Common myeloid progenitor, CD34-positive (primary cell): ENCODE results near the gene DKKL1.

Experiments used
- CTCF ChIA-PET: fragments of 350-600 bp; sonication (Branson Sonifier 250); formaldehyde crosslinking; loops from one replicate; lab custom pipeline; 2021; ENCODE audit warnings: antibody characterized with exemption; lab: Charles Lee
- POLR2A ChIA-PET: fragments of 350-600 bp; sonication (Branson Sonifier 250); formaldehyde crosslinking; loops from one replicate; lab custom pipeline; 2021; ENCODE audit warnings: antibody characterized with exemption; lab: Charles Lee
- DNase-seq, 3 donors: peaks; one replicate each; pipeline versions ENCODE4 v3.0.0 to v3.0.0-alpha.2; 2013
- H3K27ac ChIP-seq, 2 experiments: 1 replicate in 1 of 2; 2 replicates in 1 of 2; pipeline ENCODE4 v1.7.0; 2013; ENCODE audit warnings: inconsistent platforms in 2 of 2, low read length in 2 of 2, mild to moderate bottlenecking in 2 of 2, low read depth in 1 of 2, moderate library complexity in 1 of 2; ENCODE audit not compliant: severe bottlenecking in 2 of 2, insufficient read depth in 1 of 2, poor library complexity in 1 of 2
- H3K27me3 ChIP-seq, 5 experiments: replicated peaks in 2 of 5; 1 replicate in 3 of 5; 2 replicates in 2 of 5; pipeline versions ENCODE4 v1.6.1 to v1.7.0; 2013; ENCODE audit warnings: low read length in 4 of 5, mild to moderate bottlenecking in 2 of 5, moderate library complexity in 2 of 5, inconsistent platforms in 1 of 5; ENCODE audit not compliant: insufficient read depth in 5 of 5, control insufficient read depth in 4 of 5
- H3K36me3 ChIP-seq, 4 experiments: 1 replicate in 2 of 4; 2 replicates in 2 of 4; pipeline versions ENCODE4 v1.6.1 to v1.7.0; 2013; ENCODE audit warnings: low read length in 3 of 4, control low read depth in 1 of 4, mild to moderate bottlenecking in 1 of 4; ENCODE audit not compliant: control insufficient read depth in 4 of 4, insufficient read depth in 4 of 4
- H3K4me1 ChIP-seq, 4 experiments: 1 replicate in 3 of 4; 2 replicates in 1 of 4; pipeline versions ENCODE4 v1.6.1 to v1.7.1; 2013; ENCODE audit warnings: low read length in 3 of 4, mild to moderate bottlenecking in 3 of 4, control low read depth in 1 of 4, inconsistent platforms in 1 of 4, moderate library complexity in 1 of 4; ENCODE audit not compliant: control insufficient read depth in 4 of 4, insufficient read depth in 4 of 4; ENCODE audit errors: control extremely low read depth in 1 of 4
- H3K4me3 ChIP-seq, 7 experiments: 1 replicate in 4 of 7; 2 replicates in 3 of 7; pipeline versions ENCODE4 v1.5.1 to v1.7.0; 2013; ENCODE audit warnings: mild to moderate bottlenecking in 7 of 7, low read length in 6 of 7, moderate library complexity in 6 of 7, inconsistent platforms in 2 of 7, low read depth in 2 of 7, control low read depth in 1 of 7; ENCODE audit not compliant: insufficient read depth in 4 of 7, control insufficient read depth in 1 of 7; ENCODE audit errors: extremely low read depth in 1 of 7
- H3K9me3 ChIP-seq, 5 experiments: 1 replicate in 4 of 5; 2 replicates in 1 of 5; pipeline versions ENCODE4 v1.6.1 to v1.7.1; 2013; ENCODE audit warnings: low read length in 4 of 5, mild to moderate bottlenecking in 2 of 5, inconsistent platforms in 1 of 5, low read depth in 1 of 5, moderate library complexity in 1 of 5; ENCODE audit not compliant: control insufficient read depth in 4 of 5, insufficient read depth in 2 of 5; ENCODE audit errors: control extremely low read depth in 1 of 5
- WGBS: methylation state at CpG from one replicate; pipeline ENCODE4 v1.1.5; 2013; ENCODE audit not compliant: insufficient coverage; 5-methylcytosine and 5-hydroxymethylcytosine counted together

Gene DKKL1

GRCh38 chr19:49361438-49362047 is 2.1 kb upstream of the DKKL1 start:
- POLR2A ChIA-PET, result no interaction called here
- 7% methylated on average over 22 of the region's 27 CpGs for WGBS
- DNase-seq, result peak in 2 of 3 donors; percentile 6 to 9
- peak overlapping the region in 5 of 7 experiments; percentile 16 to 64 (median 54) for H3K4me3 ChIP-seq
- H3K27ac ChIP-seq, result peak overlapping the region in 1 of 2 experiments; percentile 43
- no peaks in the 10 kb centered on the region for H3K36me3 ChIP-seq
- CTCF ChIA-PET, result no interaction called here
- no peaks in the 10 kb centered on the region for H3K9me3 ChIP-seq
- peaks cover 0 to 52% (median 16%) of the 10 kb centered on the region in 5 experiments for H3K27me3 ChIP-seq
- peaks cover 0 to 37% (median 23%) of the 10 kb centered on the region in 4 experiments for H3K4me1 ChIP-seq

DNA sequence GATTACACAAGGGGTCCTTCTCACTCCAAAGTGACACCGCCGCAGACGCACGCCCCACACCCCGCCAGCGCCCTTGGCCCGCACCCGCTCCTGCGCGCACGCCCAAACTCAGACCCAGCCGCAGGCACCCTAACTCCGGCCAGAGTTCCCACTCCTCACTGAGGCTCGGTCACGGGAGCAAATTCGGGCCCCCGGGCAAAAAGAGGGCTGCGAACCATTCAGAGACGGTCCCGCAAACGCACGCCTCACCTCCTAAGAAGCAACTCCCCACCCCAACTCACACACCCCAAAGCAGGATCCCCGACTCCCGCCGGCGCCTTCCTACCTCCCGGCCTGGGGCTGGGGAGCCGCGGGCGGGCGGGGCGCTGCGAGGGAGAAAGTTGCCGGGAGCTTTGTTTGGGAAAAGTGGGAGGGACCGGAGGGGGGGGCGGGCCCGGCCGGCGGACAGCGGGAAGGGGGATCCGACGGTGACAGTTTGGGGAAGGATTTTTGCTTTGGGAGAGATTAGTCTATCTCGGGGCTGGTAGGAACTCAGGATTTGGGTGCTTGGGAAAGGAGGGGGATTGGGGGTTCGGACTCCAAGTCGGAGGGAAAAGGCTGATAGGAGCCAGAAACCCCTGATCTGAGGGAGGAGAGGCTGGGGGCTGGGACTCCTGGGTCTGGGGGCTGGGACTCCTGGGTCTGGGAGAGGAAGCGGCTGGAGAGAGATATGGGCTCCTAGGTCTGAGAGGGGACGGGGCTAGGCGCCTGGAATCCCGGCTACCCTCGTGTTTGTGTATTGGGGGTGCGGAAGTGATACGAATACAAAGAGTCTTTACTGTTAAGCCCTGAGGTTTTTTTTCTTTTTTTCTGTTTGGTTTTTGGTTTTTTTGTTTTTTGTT is 1.4 kb upstream of the DKKL1 start, which contains the start of gene TEAD2:
TEAD2 (minus strand) TSS at position 369 of the 881 bp plus-strand sequence. CDS start 2,341 bp downstream, outside the sequence.
- Histone ChIP-seq H3K36me3 (no peaks in the 10 kb centered on the region), H3K27ac (peak within 1 kb of the TSS in 1 of 2 experiments; percentile 61), H3K9me3 (no peaks in the 10 kb centered on the region), H3K4me3 (peak within 1 kb of the TSS in 6 of 7 experiments; percentile 16 to 64 (median 50)), H3K27me3 (peaks cover 0 to 53% (median 16%) of the 10 kb centered on the region in 5 experiments), H3K4me1 (peaks cover 0 to 37% (median 23%) of the 10 kb centered on the region in 4 experiments)
- ChIA-PET POLR2A (no interaction called here), CTCF (no interaction called here)
- WGBS, result 0% methylated on average over 28 of the region's 52 CpGs
- peak; percentile 14 to 41 (median 28) for DNase-seq

GRCh38 chr19:49362929-49363267 is 779 bp upstream of the DKKL1 start:
- H3K36me3 ChIP-seq, result no peaks in the 10 kb centered on the region
- no peaks in the 10 kb centered on the region for H3K9me3 ChIP-seq
- WGBS, result 0% methylated on average over 10 of the region's 14 CpGs
- H3K4me1 ChIP-seq, result peaks cover 0 to 37% (median 23%) of the 10 kb centered on the region in 4 experiments
- CTCF ChIA-PET, result no interaction called here
- H3K4me3 ChIP-seq, result peak overlapping the region in 5 of 7 experiments; percentile 19 to 51 (median 51)
- POLR2A ChIA-PET, result no interaction called here
- peaks cover 0 to 55% (median 16%) of the 10 kb centered on the region in 5 experiments for H3K27me3 ChIP-seq
- no peak overlapping the region for H3K27ac ChIP-seq
- peak; percentile 14 to 53 (median 33) for DNase-seq

DNA sequence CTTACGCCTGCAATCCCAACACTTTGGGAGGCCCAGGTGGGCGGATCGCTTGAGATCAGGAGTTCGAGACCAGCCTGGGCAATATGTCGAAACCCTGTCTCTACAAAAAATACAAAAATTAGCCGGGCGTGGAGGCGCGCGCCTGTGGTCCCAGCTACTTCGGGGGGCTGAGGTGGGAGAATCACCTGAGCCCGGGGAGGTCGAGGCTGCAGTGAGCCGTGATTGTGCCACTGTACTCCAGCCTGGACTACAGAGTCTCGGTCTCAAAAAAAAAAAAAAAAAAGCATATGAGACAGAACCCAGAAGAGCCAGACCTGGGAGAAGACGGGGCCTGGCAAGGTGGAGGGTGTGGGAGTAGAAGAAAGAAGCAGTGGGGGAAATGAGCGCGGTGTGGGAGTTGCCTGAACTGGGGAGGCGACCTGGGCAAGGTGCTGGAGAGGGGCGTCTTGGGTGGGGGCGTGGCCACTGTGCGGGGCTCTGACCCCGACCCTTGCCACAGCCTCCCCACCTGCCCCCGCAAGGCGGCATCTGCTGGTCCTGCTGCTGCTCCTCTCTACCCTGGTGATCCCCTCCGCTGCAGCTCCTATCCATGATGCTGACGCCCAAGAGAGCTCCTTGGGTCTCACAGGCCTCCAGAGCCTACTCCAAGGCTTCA is 533 bp downstream of the DKKL1 start:
- POLR2A ChIA-PET, result no interaction called here
- peak overlapping the region in 1 of 2 experiments; percentile 14 for H3K27ac ChIP-seq
- H3K9me3 ChIP-seq, result peaks cover 0 to 5% (median under 1%) of the 10 kb centered on the region in 5 experiments
- CTCF ChIA-PET, result no interaction called here
- no peak for DNase-seq
- peaks cover 0 to 37% (median 23%) of the 10 kb centered on the region in 4 experiments for H3K4me1 ChIP-seq
- no peaks in the 10 kb centered on the region for H3K36me3 ChIP-seq
- WGBS, result 76% methylated on average over 25 of the region's 27 CpGs
- peaks cover 0 to 55% (median 16%) of the 10 kb centered on the region in 5 experiments for H3K27me3 ChIP-seq
- H3K4me3 ChIP-seq, result peak overlapping the region in 5 of 7 experiments; percentile 26 to 52 (median 51)

DNA sequence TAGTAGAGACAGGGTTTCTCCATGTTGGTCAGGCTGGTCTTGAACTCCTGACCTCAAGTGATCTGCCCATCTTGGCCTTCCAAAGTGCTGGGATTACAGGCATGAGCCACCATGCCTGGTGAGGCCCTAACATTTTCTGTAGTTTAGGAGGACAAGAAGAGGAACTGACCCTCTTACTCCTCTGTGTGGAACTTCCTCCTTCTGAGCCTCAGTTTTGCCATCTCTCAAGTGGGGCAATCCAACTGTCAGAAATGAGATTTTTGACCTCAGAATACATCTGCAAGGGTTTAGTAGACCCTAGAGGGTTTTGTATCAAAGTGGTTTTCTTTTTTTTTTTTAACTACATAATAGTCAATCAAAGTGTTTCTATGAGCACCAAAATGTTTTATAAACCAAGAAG is 2.4 kb downstream of the DKKL1 start:
- CTCF ChIA-PET, result no interaction called here
- no peak overlapping the region for H3K27ac ChIP-seq
- POLR2A ChIA-PET, result no interaction called here
- H3K4me3 ChIP-seq, result no peak overlapping the region
- peaks cover 2 to 18% (median 12%) of the 10 kb centered on the region in 5 experiments for H3K9me3 ChIP-seq
- H3K36me3 ChIP-seq, result no peaks in the 10 kb centered on the region
- H3K27me3 ChIP-seq, result peaks cover 0 to 48% (median 16%) of the 10 kb centered on the region in 5 experiments
- DNase-seq, result no peak
- peaks cover 0 to 34% (median 22%) of the 10 kb centered on the region in 4 experiments for H3K4me1 ChIP-seq

DNA sequence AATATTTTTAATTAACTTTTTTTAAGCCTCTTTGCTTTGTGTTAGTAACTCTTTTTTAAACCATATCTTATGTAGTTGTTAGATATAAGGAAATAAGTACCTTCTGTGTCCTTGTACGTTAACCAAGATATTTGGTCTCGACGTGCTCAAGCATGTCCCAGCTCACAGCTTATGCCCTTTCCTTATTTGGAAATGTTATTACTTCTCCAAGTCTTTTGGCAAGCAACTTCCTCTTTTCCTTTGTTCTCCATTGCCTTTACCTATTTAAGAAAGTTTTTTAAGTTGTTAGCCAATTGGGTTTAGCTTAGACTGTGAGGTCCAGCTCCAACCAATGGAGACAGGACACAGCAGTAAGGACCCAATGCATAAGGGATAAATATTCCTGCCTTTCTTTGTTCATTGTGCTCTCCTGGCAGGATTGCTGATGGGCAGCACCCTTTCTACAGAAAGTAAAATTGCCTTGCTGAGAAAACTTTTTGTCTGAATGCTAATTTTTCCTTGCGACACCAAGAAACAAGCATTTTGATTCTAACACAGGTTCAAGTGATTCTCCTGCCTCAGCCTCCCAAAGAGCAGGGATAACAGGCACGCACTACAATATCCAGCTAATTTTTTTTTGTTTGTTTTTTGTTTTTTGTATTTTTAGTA is 5.2 kb downstream of the DKKL1 start:
- peak in 2 of 3 donors; percentile 29 to 49 for DNase-seq
- H3K36me3 ChIP-seq, result no peaks in the 10 kb centered on the region
- H3K27ac ChIP-seq, result no peak overlapping the region
- H3K9me3 ChIP-seq, result peaks cover 2 to 18% (median 12%) of the 10 kb centered on the region in 5 experiments
- peaks cover 0 to 7% (median 5%) of the 10 kb centered on the region in 4 experiments for H3K4me1 ChIP-seq
- WGBS, result 100% methylated on average over 1 of the region's 5 CpGs
- ChIA-PET POLR2A (no interaction called here), CTCF (no interaction called here)
- H3K4me3 ChIP-seq, result no peak overlapping the region
- H3K27me3 ChIP-seq, result peaks cover 0 to 21% (median 7%) of the 10 kb centered on the region in 5 experiments
